Endothelial cell of umbilical vein (primary cell): ENCODE data around the gene GPR32. TPM values are rescaled to one million over a fixed set of nuclear protein-coding genes. Genes with fewer than 3 reads are reported as not detected.

Experiments used
- BruUV-seq: library from RNA; stranded (reverse); fragments of 400-500 nt; replicated peaks from 2 replicates; lab custom pipeline; 2021; lab: Mats Ljungman, UMichigan
- CTCF ChIA-PET: fragments of 300-600, 350-600 bp; sonication (Branson Sonifier 250); formaldehyde crosslinking; loops from one replicate; lab custom pipeline; 2021; ENCODE audit warnings: antibody characterized with exemption, inconsistent platforms; lab: Charles Lee
- POLR2A ChIA-PET: fragments of 300-600, 350-600 bp; sonication (Branson Sonifier 250); formaldehyde crosslinking; loops from one replicate; lab custom pipeline; 2021; ENCODE audit warnings: antibody characterized with exemption, inconsistent platforms; lab: Charles Lee
- DNase-seq: peaks from one replicate; pipeline ENCODE4 v3.0.0-alpha.2; 2011; ENCODE audit warnings: low read depth, low spot score
- FAIRE-seq: peaks from 2 replicates; lab custom pipeline; 2011; peaks lifted over from hg19 to GRCh38; lab: Jason Lieb, UNC
- H2AFZ ChIP-seq: 2 replicates; pipeline ENCODE4 v1.6.0; 2012; ENCODE audit warnings: low read depth, low read length, control low read depth, inconsistent platforms
- H3K27ac ChIP-seq: 2 replicates; pipeline ENCODE4 v1.5.1; 2011; ENCODE audit warnings: low read depth, mild to moderate bottlenecking, control low read depth, low read length, moderate library complexity; ENCODE audit not compliant: insufficient read depth
- H3K27me3 ChIP-seq, 2 experiments: 2 replicates each; pipeline versions ENCODE4 v1.6.0 to v1.6.1; 2011; ENCODE audit warnings: low read length in 2 of 2, mixed read lengths in 1 of 2; ENCODE audit not compliant: control insufficient read depth in 2 of 2, insufficient read depth in 2 of 2
- H3K36me3 ChIP-seq, 2 experiments: 2 replicates in 1 of 2; 3 replicates in 1 of 2; pipeline ENCODE4 v1.5.1; 2011; ENCODE audit warnings: low read length in 2 of 2, mild to moderate bottlenecking in 1 of 2, moderate library complexity in 1 of 2; ENCODE audit not compliant: control insufficient read depth in 2 of 2, insufficient read depth in 2 of 2; ENCODE audit errors: extremely low read depth in 1 of 2
- H3K4me1 ChIP-seq: 3 replicates; pipeline ENCODE4 v1.5.1; 2011; ENCODE audit warnings: mild to moderate bottlenecking, low read length; ENCODE audit not compliant: control insufficient read depth, insufficient read depth; ENCODE audit errors: extremely low read depth
- H3K4me2 ChIP-seq: 2 replicates; pipeline ENCODE4 v1.6.1; 2011; ENCODE audit warnings: low read length, control low read depth, mixed read lengths; ENCODE audit not compliant: insufficient read depth
- H3K4me3 ChIP-seq, 3 experiments: fragments of 200-600 bp in 1 of 3; sonication (generic), shearing (Covaris generic) in 1 of 3; replicated peaks in 1 of 3; 2 replicates each; pipeline ENCODE4 v1.5.1; 2011 to 2016; ENCODE audit warnings: control low read depth in 3 of 3, low read length in 3 of 3, mild to moderate bottlenecking in 2 of 3, inconsistent platforms in 1 of 3, low read depth in 1 of 3, moderate library complexity in 1 of 3; ENCODE audit not compliant: insufficient read depth in 1 of 3
- H3K79me2 ChIP-seq: 2 replicates; pipeline ENCODE4 v1.6.0; 2012; ENCODE audit warnings: low read length, inconsistent platforms; ENCODE audit not compliant: control insufficient read depth, insufficient read depth
- H3K9ac ChIP-seq: replicated peaks from 2 replicates; pipeline ENCODE3; 2011; ENCODE audit warnings: low read length, control low read depth; ENCODE audit not compliant: insufficient read depth; ENCODE audit errors: extremely low read depth
- H3K9me1 ChIP-seq: replicated peaks from 3 replicates; pipeline ENCODE4 v1.6.0; 2011; ENCODE audit warnings: mild to moderate bottlenecking, low read length; ENCODE audit not compliant: control insufficient read depth, insufficient read depth; ENCODE audit errors: extremely low read depth
- H3K9me3 ChIP-seq: replicated peaks from 2 replicates; pipeline ENCODE4 v1.5.1; 2012; ENCODE audit warnings: low read length, inconsistent platforms; ENCODE audit not compliant: control insufficient read depth, insufficient read depth
- H4K20me1 ChIP-seq: replicated peaks from 2 replicates; pipeline ENCODE3; 2011; ENCODE audit warnings: mild to moderate bottlenecking, low read length; ENCODE audit not compliant: control insufficient read depth, insufficient read depth; ENCODE audit errors: extremely low read depth
- EZH2 ChIP-seq: IDR thresholded peaks from 2 replicates; pipeline ENCODE4 v1.6.1; 2012; ENCODE audit warnings: borderline replicate concordance, low read depth, mild to moderate bottlenecking, moderate library complexity, low read length, inconsistent platforms; ENCODE audit not compliant: severe bottlenecking
- FOS ChIP-seq: IDR thresholded peaks from 2 replicates; pipeline ENCODE4 v1.6.1; 2011; ENCODE audit warnings: mild to moderate bottlenecking, low read length, moderate library complexity, borderline replicate concordance; ENCODE audit not compliant: insufficient read depth
- GATA2 ChIP-seq: IDR thresholded peaks from 2 replicates; pipeline ENCODE4 v1.7.0; 2011; ENCODE audit warnings: low read depth, mild to moderate bottlenecking, moderate library complexity, mixed read lengths, low read length; ENCODE audit not compliant: insufficient read length, insufficient read depth
- JUN ChIP-seq: IDR thresholded peaks from 2 replicates; pipeline ENCODE4 v1.6.1; 2011; ENCODE audit warnings: borderline replicate concordance, low read depth; ENCODE audit not compliant: insufficient read length, insufficient read depth
- MYC ChIP-seq: IDR thresholded peaks from one replicate; pipeline ENCODE4 v1.6.1; 2011; ENCODE audit warnings: mild to moderate bottlenecking, low read depth, low read length
- POLR2A ChIP-seq: IDR thresholded peaks from 2 replicates; pipeline ENCODE4 v1.6.1; 2012; ENCODE audit warnings: low read depth, mild to moderate bottlenecking, control low read depth, low read length
- POLR2AphosphoS5 ChIP-seq: IDR thresholded peaks from 2 replicates; pipeline ENCODE4 v1.6.1; 2012; ENCODE audit warnings: low read depth, mild to moderate bottlenecking, control low read depth, low read length, moderate library complexity; ENCODE audit not compliant: insufficient read depth
- dilution Hi-C: fragments of 300-500 bp; cut with MboI; formaldehyde crosslinking; loops from one replicate; pipeline ENCODE4 v1.15.0; 2019; ENCODE audit warnings: low sequenced_read_pairs; ENCODE audit not compliant: extremely low pct_ligation_motif_present
- intact Hi-C: fragments of 100-400 bp; cut with micrococcal nuclease; formaldehyde crosslinking; loops from one replicate; pipeline ENCODE4 v1.10.0; 2022
- polyA plus RNA-seq, 4 experiments: library from polyadenylated mRNA; depleted of rRNA in 3 of 4; stranded (reverse) in 3 of 4; unstranded in 1 of 4; fragments of >200 nt; gene quantifications; 2 replicates each; pipeline versions ENCODE4 v1.2.1 to v1.2.3, GENCODE V29; 2011 to 2012; ENCODE audit warnings: missing spikeins in 1 of 4
- total RNA-seq: library from RNA; stranded (reverse); gene quantifications from 2 replicates; pipeline ENCODE4 v1.2.3, GENCODE V29; 2021
- TF ChIP-seq, protein P1 (sequence below): IDR thresholded peaks from 2 replicates; pipeline ENCODE4 v1.6.1; 2011; ENCODE audit not compliant: insufficient read depth, insufficient read length
- TF ChIP-seq, protein P2 (sequence below), 2 donors: IDR thresholded peaks; 1 replicate in 1 of 2; 2 replicates in 1 of 2; pipeline ENCODE4 v1.5.1; 2011; ENCODE audit warnings: low read length in 2 of 2, mild to moderate bottlenecking in 2 of 2, moderate library complexity in 2 of 2, control low read depth in 1 of 2, inconsistent platforms in 1 of 2, low read depth in 1 of 2; ENCODE audit not compliant: insufficient read depth in 1 of 2; ENCODE audit errors: extremely low read depth in 1 of 2

GPR32 gene
- total and polyA plus RNA-seq, 2 donors (not counting 3 experiments of a cell fraction or from before 2014, with no cell fraction given) = not detected

DNA sequence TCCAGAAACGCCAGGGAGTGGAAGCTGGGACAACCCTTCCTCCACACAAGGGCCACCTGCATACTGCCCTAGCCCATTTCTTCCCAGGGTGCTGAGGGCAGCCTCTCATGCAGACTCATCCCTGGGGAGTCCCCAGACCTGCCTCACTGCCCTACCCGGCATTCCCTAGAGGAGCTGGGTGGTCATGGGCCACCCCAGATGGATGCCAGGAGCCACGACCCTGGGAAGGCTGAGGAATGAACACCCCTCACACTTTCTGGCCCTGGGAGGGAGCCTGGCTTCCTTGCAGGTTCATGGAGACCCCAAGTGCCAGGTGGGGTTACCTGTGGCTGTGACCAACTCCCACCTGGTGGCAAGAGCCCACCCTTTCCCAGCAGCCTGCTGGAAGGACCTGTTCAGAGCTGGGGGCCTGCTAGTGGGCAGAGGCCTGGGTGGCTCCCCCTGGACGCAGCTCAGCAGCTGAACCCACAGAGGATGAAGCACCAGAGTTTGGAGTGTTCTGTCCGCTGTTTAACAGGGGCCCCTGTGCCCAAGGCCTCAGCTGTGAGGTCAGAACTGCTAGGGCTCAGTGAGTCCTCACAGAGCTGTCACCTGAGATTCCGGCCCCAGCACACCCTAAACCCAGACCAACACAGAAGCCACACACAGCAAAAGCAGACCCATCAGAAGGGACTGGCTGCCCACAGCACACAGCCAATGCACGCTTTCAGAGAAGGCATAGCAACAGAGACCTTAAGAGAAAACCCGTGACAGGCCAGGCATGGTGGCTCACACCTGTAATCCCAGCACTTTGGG is 26.6 kb downstream of the GPR32 start:
- Histone ChIP-seq H4K20me1 (no peaks in the 10 kb centered on the region), H3K4me1 (no peaks in the 10 kb centered on the region), H3K27ac (no peak overlapping the region), H3K36me3 (peaks cover 15 to 22% of the 10 kb centered on the region in 2 experiments), H3K9me3 (no peaks in the 10 kb centered on the region), H3K27me3 (no peaks in the 10 kb centered on the region), H3K9ac (no peak overlapping the region), H3K4me3 (no peak overlapping the region), H2AFZ (no peak overlapping the region), H3K4me2 (no peak overlapping the region), H3K79me2 (peaks cover 24% of the 10 kb centered on the region), H3K9me1 (no peaks in the 10 kb centered on the region)
- POLR2A ChIA-PET = interaction anchor here (2.1 kb wide), 1 partner anchor 8 kb away, joined by 6 read pairs; no protein-coding TSS in a partner anchor
- intact Hi-C loops = no loop called here
- BruUV-seq = no TSS peak
- DNase-seq = no peak
- no peak for FAIRE-seq
- TF ChIP-seq, protein P1, sequence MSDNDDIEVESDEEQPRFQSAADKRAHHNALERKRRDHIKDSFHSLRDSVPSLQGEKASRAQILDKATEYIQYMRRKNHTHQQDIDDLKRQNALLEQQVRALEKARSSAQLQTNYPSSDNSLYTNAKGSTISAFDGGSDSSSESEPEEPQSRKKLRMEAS = no peak
- no peak for TF ChIP-seq FOS
- TF ChIP-seq POLR2AphosphoS5 = no peak
- no peak for TF ChIP-seq MYC
- no peak for TF ChIP-seq POLR2A
- TF ChIP-seq JUN = no peak
- TF ChIP-seq GATA2 = no peak
- TF ChIP-seq, protein P2, sequence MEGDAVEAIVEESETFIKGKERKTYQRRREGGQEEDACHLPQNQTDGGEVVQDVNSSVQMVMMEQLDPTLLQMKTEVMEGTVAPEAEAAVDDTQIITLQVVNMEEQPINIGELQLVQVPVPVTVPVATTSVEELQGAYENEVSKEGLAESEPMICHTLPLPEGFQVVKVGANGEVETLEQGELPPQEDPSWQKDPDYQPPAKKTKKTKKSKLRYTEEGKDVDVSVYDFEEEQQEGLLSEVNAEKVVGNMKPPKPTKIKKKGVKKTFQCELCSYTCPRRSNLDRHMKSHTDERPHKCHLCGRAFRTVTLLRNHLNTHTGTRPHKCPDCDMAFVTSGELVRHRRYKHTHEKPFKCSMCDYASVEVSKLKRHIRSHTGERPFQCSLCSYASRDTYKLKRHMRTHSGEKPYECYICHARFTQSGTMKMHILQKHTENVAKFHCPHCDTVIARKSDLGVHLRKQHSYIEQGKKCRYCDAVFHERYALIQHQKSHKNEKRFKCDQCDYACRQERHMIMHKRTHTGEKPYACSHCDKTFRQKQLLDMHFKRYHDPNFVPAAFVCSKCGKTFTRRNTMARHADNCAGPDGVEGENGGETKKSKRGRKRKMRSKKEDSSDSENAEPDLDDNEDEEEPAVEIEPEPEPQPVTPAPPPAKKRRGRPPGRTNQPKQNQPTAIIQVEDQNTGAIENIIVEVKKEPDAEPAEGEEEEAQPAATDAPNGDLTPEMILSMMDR (IDR thresholded peaks at IDR 0.05; ENCODE audit: extremely low read depth in 1 of 2, insufficient read depth in 1 of 2, low read depth in 1 of 2, low read length in 2 of 2) = no peak
- TF ChIP-seq EZH2 = no peak
- CTCF ChIA-PET = interaction anchor here (1.9 kb wide), 1 partner anchor 13 kb away, joined by 7 read pairs; no protein-coding TSS in a partner anchor
- dilution Hi-C loops = no loop called here
